SU-DHL-6 (cell line): ENCODE data around the gene CD33.

Source experiments
- H2AFZ ChIP-seq: fragments of 200-600 bp; sonication (generic); 2 replicates; pipeline ENCODE4 v1.6.1; 2014; ENCODE audit warnings: low read depth, mild to moderate bottlenecking, moderate library complexity, mixed read lengths, antibody characterized with exemption, low read length; ENCODE audit not compliant: severe bottlenecking
- H3F3A ChIP-seq: fragments of 200-600 bp; shearing (Covaris generic); 2 replicates; pipeline ENCODE4 v1.6.0; 2016; ENCODE audit warnings: antibody characterized with exemption, mild to moderate bottlenecking; ENCODE audit not compliant: insufficient read depth
- H3K27ac ChIP-seq: fragments of 200-600 bp; sonication (generic); 2 replicates; pipeline ENCODE4 v1.5.1; 2016; ENCODE audit warnings: low read depth, mild to moderate bottlenecking, low read length, moderate library complexity, mixed read lengths
- H3K27me3 ChIP-seq: fragments of 200-600 bp; sonication (generic), shearing (Covaris generic); 2 replicates; pipeline ENCODE4 v1.6.0; 2014; ENCODE audit warnings: mild to moderate bottlenecking, low read length
- H3K36me3 ChIP-seq: fragments of 200-600 bp; sonication (generic); 2 replicates; pipeline ENCODE4 v1.6.1; 2014; ENCODE audit warnings: mild to moderate bottlenecking, low read length, mixed read lengths
- H3K4me2 ChIP-seq: fragments of 300-600, 200-600 bp; shearing (Covaris generic), sonication (generic); 2 replicates; pipeline ENCODE4 v1.6.0; 2014; ENCODE audit warnings: low read length, low read depth, mild to moderate bottlenecking; ENCODE audit not compliant: poor library complexity, severe bottlenecking
- H3K4me3 ChIP-seq: fragments of 200-600 bp; sonication (generic); 2 replicates; pipeline ENCODE4 v1.5.1; 2014; ENCODE audit warnings: antibody characterized with exemption, low read length, mild to moderate bottlenecking, mixed read lengths; ENCODE audit not compliant: insufficient read depth, poor library complexity, severe bottlenecking
- H3K79me2 ChIP-seq: fragments of 200-600 bp; sonication (generic); 2 replicates; pipeline ENCODE4 v1.6.1; 2014; ENCODE audit warnings: mild to moderate bottlenecking, low read length, moderate library complexity; ENCODE audit not compliant: insufficient read depth
- H3K9ac ChIP-seq: fragments of 200-600 bp; sonication (generic); 2 replicates; pipeline ENCODE4 v1.7.0; 2014; ENCODE audit warnings: mild to moderate bottlenecking, low read length
- H3K9me2 ChIP-seq: fragments of 200-600 bp; sonication (generic); replicated peaks from 2 replicates; pipeline ENCODE4 v1.6.1; 2014; ENCODE audit warnings: low read length; ENCODE audit not compliant: insufficient read depth
- H3K9me3 ChIP-seq: fragments of 200-600 bp; sonication (generic); 2 replicates; pipeline ENCODE4 v1.6.1; 2014; ENCODE audit warnings: low read length, mixed read lengths; ENCODE audit not compliant: insufficient read depth
- H4K20me1 ChIP-seq: fragments of 200-600 bp; sonication (generic); 2 replicates; pipeline ENCODE4 v1.6.1; 2014; ENCODE audit warnings: low read depth, mild to moderate bottlenecking, antibody characterized with exemption, low read length, moderate library complexity, mixed read lengths
- CTCF ChIP-seq: fragments of 200-600 bp; sonication (generic); IDR thresholded peaks from one replicate; pipeline ENCODE4 v1.5.1; 2017; ENCODE audit warnings: antibody characterized with exemption, mild to moderate bottlenecking, low read length, moderate library complexity; ENCODE audit not compliant: insufficient read depth, poor library complexity, severe bottlenecking
- EZH2phosphoT487 ChIP-seq: fragments of 200-600 bp; sonication (generic), shearing (Covaris generic); conservative IDR thresholded peaks from 2 replicates; pipeline ENCODE4 v1.6.1; 2018; ENCODE audit warnings: mild to moderate bottlenecking, antibody characterized with exemption, low read length, moderate library complexity, mixed read lengths

Gene CD33

GRCh38 chr19:51195616-51196015 is 29.3 kb upstream of the CD33 start:
- H3K27ac ChIP-seq = no peak overlapping the region
- H4K20me1 ChIP-seq = no peaks in the 10 kb centered on the region
- H3K4me3 ChIP-seq = no peak overlapping the region
- H2AFZ ChIP-seq = no peak overlapping the region
- H3F3A ChIP-seq = no peaks in the 10 kb centered on the region
- no peaks in the 10 kb centered on the region for H3K27me3 ChIP-seq
- H3K9me2 ChIP-seq = no peaks in the 10 kb centered on the region
- H3K36me3 ChIP-seq = no peaks in the 10 kb centered on the region
- H3K9me3 ChIP-seq = no peaks in the 10 kb centered on the region
- no peaks in the 10 kb centered on the region for H3K79me2 ChIP-seq
- no peak overlapping the region for H3K4me2 ChIP-seq
- H3K9ac ChIP-seq = no peak overlapping the region
- no peak for TF ChIP-seq CTCF
- TF ChIP-seq EZH2phosphoT487 = no peak

GRCh38 chr19:51196181-51196580 is 28.7 kb upstream of the CD33 start:
- H3K27me3 ChIP-seq = no peaks in the 10 kb centered on the region
- H3K9me2 ChIP-seq = no peaks in the 10 kb centered on the region
- no peaks in the 10 kb centered on the region for H3K9me3 ChIP-seq
- no peaks in the 10 kb centered on the region for H4K20me1 ChIP-seq
- H3F3A ChIP-seq = no peaks in the 10 kb centered on the region
- H3K9ac ChIP-seq = no peak overlapping the region
- H3K4me2 ChIP-seq = no peak overlapping the region
- H3K36me3 ChIP-seq = no peaks in the 10 kb centered on the region
- no peak overlapping the region for H2AFZ ChIP-seq
- TF ChIP-seq EZH2phosphoT487 (no peak), CTCF (no peak)
- H3K27ac ChIP-seq = no peak overlapping the region
- H3K4me3 ChIP-seq = no peak overlapping the region
- no peaks in the 10 kb centered on the region for H3K79me2 ChIP-seq

- Histone ChIP-seq H4K20me1 (no peaks in the 10 kb centered on the region), H3K9me3 (no peaks in the 10 kb centered on the region), H3K27me3 (no peaks in the 10 kb centered on the region)
Observed at GRCh38 chr19:51198641-51199040, 26.2 kb upstream of the CD33 start.

More at GRCh38 chr19:51198641-51199040, 26.2 kb upstream of the CD33 start:
- Histone ChIP-seq H3F3A (no peaks in the 10 kb centered on the region), H3K9me2 (no peaks in the 10 kb centered on the region), H3K4me3 (no peak overlapping the region), H3K4me2 (no peak overlapping the region), H2AFZ (no peak overlapping the region), H3K79me2 (no peaks in the 10 kb centered on the region), H3K9ac (no peak overlapping the region), H3K36me3 (no peaks in the 10 kb centered on the region), H3K27ac (no peak overlapping the region)
- no peak for TF ChIP-seq CTCF
- TF ChIP-seq EZH2phosphoT487 = no peak
